LNCaP clone FGC (cell line): ENCODE results near the gene PRKAR1B.

Source experiments
- DNase-seq: peaks from one replicate; pipeline ENCODE4 v3.0.0-alpha.2; 2011; ENCODE audit warnings: low read depth
- H3K4me3 ChIP-seq: 2 replicates; pipeline ENCODE4 v1.5.1; 2011; ENCODE audit warnings: mild to moderate bottlenecking, low read depth, low read length, control low read depth
- TF ChIP-seq, protein P1 (sequence below): IDR thresholded peaks from 2 replicates; pipeline ENCODE4 v1.5.1; 2012; ENCODE audit warnings: mild to moderate bottlenecking; ENCODE audit not compliant: control insufficient read depth, insufficient read depth; ENCODE audit errors: extremely low read depth

The PRKAR1B gene

DNA sequence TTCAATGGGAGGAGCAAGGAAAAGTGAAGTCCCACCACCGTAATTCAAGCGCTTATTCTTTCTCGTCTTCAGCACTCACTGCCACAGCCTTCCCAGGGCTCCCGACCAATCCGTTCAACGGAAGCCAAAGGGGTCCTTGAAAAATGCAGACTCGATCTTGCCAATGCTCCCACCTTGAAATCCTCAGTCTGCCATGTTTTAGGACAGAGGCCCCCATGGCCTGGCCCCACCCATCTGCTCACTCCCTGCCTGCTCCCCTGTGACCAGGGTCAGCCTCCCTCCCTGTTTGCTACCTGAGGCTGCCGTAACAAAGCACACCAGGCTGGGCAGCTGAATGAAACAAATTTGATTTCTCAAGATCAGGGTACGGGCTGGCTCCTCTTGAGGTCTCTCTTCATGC, 3.5 kb downstream of the PRKAR1B start:
- TF ChIP-seq, protein P1, sequence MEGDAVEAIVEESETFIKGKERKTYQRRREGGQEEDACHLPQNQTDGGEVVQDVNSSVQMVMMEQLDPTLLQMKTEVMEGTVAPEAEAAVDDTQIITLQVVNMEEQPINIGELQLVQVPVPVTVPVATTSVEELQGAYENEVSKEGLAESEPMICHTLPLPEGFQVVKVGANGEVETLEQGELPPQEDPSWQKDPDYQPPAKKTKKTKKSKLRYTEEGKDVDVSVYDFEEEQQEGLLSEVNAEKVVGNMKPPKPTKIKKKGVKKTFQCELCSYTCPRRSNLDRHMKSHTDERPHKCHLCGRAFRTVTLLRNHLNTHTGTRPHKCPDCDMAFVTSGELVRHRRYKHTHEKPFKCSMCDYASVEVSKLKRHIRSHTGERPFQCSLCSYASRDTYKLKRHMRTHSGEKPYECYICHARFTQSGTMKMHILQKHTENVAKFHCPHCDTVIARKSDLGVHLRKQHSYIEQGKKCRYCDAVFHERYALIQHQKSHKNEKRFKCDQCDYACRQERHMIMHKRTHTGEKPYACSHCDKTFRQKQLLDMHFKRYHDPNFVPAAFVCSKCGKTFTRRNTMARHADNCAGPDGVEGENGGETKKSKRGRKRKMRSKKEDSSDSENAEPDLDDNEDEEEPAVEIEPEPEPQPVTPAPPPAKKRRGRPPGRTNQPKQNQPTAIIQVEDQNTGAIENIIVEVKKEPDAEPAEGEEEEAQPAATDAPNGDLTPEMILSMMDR = no peak
- DNase-seq = no peak

DNA sequence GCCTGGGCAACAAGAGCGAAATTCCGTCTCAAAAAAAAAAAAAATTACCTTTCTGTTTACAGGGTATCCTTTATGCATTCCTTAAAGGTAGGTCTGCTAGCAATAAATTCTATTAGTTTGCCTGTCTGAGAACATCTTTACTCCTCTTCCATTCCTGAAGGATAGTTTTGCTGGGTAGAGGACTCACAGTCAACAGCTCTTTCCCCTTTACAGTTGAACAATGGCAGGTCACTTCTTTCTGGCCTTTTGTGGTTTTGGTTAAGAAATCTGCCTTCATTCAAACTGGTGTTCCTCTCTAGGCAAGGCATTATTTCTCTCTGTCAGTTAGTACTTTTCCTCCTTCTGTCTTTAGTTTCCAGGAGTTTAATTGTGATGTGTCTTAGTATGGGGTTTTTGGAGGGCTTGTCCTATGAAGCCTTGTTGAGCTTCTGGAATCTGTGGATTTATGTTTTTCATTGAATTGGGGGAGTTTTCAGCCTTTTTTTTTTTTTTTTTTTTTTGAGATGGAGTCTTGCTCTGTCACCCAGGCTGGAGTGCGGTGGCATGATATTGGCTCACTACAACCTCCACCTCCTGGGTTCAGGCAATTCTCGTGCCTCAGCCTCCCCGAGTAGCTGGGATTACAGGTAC, 5.3 kb downstream of the PRKAR1B start:
- no peak for DNase-seq
- no peak overlapping the region for H3K4me3 ChIP-seq
- TF ChIP-seq, protein P1 = no peak

More for the DNA sequence above, 3.5 kb downstream of the PRKAR1B start:
- H3K4me3 ChIP-seq = no peak overlapping the region

DNA sequence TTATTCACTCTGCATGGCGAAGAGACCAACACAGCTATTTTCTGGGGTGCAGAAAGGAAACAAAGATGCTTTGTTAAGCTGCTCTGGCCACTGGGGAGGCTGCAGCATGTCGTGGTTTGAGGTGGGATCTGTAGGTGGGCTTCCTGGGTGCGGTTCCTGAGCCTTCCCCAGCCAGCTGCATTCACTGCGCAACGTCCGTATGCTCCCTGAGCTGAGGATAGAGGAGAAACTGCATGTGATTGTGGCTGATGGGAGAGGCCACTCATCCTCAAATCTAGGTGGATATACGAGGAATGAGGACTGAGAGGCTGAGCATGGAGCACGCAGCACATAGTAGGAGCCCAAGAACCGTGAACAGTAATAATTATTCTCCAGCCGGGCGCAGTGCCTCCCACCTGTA, 10.4 kb downstream of the PRKAR1B start:
- H3K4me3 ChIP-seq = no peak overlapping the region
- no peak for DNase-seq
- TF ChIP-seq, protein P1 = no peak

DNA sequence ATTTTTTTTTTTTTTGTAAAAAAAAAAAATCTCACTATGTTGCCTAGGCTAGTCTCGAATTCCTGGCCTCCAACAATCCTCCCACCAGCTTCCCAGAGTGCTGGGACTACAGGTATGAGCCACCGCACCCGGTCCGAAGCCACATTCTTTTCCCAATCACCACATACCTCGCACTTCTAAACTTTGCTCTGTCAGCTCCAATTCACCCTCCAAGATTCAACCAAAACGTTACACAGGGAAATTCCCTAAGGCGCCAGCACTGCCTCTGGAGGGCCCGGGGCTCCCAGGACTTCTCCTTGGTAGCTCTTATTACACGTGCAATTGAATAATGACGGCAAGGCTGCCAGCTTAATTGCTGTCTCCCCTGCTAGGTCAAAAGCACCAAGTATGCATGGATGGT, 10.9 kb downstream of the PRKAR1B start:
- DNase-seq = no peak
- H3K4me3 ChIP-seq = no peak overlapping the region
- TF ChIP-seq, protein P1 = no peak

DNA sequence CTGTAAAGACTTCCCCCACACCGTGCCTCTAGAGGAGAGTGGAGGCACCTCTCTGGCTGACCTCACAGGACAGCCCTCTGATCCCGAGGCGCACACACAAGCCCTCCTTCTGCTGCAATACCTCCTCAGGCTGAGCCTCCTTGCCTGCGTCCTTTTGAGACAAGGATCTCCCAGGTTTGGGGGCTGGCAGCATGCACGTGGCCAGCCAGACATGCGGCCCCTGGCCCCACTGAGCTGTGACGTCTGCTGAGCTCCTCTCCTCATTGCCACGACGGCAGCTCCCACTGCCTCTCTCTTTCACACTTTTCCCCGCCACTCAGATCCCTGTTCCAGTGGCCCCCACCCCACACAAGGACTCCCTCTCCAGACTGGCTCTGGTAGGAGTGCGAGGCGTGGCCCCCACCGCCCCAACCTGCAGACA, 12.8 kb downstream of the PRKAR1B start:
- TF ChIP-seq, protein P1 = no peak
- no peak for DNase-seq
- no peak overlapping the region for H3K4me3 ChIP-seq

DNA sequence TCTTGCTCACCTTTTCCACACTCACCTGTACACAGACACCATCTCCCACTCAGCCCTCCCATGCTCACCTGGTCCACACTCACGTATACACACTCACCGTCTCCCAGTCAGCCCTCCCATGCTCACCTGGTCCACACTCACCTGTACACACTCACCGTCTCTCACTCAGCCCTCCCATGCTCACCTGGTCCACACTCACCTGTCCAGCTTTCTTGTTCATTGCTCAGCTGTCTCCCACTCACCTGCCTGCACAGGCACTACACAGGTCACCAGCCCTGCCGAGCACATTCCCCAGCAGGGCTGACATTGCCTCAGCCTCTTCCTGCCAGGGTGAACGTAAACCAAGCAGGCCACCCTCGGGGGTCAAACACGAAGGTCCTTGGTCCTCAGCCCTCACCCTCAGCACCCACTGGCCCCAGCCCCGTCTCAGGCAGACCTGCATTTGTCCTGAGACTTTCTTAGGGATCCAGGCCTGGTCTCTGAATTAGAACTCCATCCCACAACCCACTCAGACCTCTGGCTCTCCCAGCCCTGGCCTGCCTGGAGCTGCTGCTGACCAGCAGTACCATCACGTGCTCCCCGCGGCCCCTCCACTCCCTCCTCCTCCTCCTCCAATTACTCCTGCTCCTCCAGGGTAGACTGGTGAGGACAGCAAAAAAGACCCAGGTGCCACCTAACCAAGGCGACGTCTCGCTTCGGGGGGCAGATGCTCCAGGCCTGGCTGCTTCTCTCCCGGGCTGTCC, 13.4 kb downstream of the PRKAR1B start:
- DNase-seq = no peak
- TF ChIP-seq, protein P1 = no peak

More for the DNA sequence above, 13.4 kb downstream of the PRKAR1B start:
- no peak overlapping the region for H3K4me3 ChIP-seq
